COLO668 (cell line): ENCODE measurements around the gene CFD.
"Not testable (repeated sequence)": the region's sequence is repeated elsewhere in the genome, so short reads cannot be mapped to it uniquely, and the experiment has no call there.

Source experiments
- DNase-seq: peaks from one replicate; lab custom pipeline; 2025; ENCODE audit not compliant: unreplicated experiment; lab: John Stamatoyannopoulos, UW

The CFD gene

DNA sequence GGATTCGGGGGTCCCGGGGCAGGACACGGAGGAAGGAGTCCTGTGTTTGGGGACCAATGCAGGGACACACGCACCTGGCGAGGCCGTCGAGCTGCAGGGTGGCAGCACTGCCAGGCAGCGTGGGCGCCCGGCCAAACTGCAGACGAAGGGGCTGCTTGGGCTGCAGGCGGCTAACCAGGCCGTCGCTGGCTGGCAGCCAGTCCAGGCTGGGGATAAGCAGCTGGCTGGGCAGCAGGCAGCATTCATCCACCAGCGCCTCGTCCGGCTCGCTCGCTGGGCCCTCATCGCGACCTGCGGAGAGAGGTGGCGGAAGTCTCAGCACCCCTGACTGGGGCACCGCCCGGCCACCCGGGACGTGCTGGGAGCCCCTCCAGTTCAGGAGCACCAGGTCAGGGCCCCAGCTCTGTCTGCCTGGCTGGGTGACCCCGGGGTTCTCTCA lies 11.5 kb downstream of the CFD start:
- DNase-seq, result no peak

DNA sequence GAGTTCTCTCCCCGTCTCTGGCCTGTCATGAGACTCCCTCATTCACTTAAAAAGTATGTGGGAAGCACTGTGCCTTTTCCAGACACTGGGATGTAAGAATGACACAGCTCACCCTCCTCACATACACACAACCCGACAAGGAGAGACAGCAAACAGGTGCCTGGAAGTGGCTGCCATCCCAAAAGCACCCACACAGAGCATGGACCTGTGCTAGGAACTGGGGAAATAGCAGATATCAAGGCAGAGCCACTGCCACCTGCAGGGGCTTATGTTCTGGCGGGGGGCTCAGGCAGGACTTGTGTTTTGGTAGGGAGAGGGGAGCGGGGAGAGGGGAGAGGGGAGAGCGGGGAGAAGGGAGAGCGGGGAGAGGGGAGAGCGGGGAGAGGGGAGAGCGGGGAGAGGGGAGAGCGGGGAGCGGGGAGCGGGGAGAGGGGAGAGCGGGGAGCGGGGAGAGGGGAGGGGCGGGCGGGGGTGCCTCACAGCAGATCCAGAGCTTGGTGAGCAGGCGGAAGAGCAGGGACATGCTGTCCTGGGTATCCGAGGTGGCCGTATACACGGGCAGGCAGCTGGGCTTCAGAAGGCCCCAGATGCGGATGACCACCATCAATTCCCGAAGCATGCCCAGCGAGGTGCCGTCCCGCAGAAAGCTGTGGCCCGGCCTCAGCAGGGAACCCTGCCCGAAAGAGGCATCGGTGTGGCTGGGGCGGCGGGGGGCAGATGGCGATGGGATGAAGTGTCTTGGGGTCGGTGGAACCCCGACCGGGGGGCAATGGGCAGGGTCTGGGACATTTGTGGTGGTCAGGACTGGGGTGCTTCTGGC lies 12.2 kb downstream of the CFD start:
- no peak for DNase-seq

GRCh38 chr19:872266-872951 lies 12.9 kb downstream of the CFD start:
- DNase-seq, result no peak

DNA sequence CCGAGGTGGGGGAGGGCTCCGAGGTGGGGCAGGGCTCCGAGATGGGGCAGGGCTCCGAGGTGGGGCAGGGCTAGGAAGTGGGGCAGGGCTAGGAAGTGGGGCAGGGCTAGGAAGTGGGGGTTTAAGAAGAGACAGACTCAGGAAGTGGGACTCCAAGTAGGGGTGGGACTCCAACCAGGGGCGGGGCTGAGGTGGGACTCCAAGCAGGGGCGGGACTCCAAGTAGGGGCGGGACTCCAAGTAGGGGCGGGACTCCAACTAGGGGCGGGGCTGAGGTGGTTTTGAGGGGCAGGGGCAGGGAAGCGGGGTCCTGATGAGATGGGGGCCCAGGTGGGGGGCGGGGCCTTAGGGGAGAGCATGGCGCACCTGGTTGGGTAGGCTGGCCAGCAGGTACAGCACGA lies 13.6 kb downstream of the CFD start:
- no peak for DNase-seq

DNA sequence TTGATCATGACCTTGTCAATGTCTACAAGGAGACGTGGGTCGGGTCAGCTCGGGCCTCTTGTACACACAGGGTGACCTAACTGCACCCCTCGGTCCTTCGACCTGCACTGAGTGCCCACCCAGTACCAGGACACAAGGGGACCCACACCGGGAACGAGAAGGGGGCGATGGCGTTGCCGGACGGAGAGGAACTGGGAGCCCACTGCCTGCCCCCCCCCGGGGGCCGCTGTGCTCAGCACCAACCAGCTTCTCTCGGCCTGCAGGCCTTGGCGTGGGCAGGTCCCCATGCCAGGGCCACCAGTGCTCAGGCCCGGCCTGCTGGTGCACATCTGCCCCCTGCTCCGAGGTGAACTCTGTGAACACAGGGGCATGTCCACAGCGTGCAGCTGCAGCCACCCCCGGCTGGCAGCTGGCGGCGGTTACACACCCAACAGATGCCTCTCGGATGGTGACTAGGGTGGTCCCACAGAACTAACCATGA lies 14.1 kb downstream of the CFD start:
- DNase-seq, result no peak

DNA sequence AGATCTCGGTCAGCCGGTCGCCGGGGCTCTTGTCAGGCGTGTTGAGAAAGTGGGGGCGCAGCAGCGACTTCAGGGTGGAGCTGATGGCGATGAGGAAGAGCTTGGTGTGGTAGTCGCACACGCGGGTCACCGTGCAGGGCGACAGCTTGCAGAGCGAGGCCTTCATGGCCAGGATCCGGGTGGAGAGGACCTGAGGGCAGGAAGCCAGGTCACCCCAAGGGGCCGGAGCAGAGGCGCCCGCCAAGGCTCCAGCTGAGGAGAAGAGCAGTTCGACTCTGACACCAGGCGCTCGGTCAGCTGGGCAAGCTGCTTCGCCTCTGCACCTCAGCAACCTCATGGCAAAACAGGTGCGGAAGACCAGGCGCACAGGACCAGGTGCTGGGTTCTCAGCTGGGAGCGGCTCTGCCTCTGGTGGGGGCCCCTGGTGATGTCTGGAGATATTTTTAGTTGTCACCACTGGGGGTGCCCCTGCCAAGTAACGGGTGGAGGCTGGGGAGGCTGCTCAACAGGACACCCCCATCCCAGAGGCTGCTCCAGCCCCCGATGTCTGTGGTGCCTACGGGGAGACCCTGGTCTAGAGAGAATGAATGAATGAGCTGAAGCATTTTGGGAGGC lies 15.9 kb downstream of the CFD start:
- DNase-seq, result no peak

DNA sequence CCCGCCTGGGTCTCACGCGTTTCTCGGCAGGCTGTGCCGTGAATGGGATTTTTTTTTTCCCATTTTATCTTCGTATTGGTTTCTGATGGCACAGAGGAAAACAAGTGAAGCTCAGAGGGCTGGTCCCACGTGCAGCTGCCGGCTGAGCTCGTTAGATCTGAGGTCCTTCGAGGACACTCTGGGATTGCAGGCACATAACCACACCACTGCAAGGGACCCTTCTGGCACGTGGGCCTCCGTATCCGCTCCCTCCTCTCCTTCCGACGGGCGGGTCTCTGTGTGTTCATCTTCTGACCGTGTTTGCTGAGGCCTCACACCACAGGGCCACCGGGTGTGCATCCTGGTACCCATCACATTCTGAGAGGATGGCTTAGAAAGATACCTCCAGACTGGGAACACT lies 16.6 kb downstream of the CFD start:
- DNase-seq, result no peak

- peak; percentile 30 for DNase-seq
Observed at GRCh38 chr19:876780-877314, 17.4 kb downstream of the CFD start.

- not testable (repeated sequence) for DNase-seq
Observed at GRCh38 chr19:877992-878660, 18.7 kb downstream of the CFD start.

- not testable (repeated sequence) for DNase-seq
Observed at GRCh38 chr19:878751-879561, 19.5 kb downstream of the CFD start.

DNA sequence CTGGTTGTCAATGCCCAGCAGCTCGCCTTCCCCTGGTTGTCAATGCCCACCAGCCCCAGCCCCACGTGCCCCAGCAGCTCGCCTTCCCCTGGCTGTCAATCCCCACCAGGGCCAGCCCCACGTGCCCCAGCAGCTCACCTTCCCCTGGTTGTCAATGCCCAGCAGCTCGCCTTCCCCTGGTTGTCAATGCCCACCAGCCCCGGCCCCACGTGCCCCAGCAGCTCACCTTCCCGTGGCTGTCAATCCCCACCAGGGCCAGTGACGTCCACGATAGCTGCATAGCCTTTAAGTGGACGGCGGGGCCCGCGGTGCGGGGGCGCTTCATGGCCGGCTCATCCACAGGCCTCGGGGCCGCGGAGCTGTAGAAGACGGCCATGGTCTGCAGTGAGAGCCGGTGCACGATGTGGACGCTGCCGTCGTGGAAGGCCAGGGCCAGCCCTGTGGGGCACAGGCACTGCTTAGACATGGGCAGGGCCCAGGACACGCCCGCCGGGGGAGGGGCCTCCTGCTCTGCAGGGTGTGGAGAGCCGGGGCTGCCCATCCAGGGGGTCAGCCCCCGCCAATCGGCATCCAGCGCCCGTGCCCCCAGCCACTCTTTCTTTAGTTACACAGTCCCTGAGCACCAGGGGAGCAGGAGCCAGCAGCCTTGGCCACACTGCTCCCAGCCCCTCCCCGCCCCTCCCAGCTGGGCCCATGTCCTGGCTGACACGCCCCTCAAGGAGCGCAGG lies 20.4 kb downstream of the CFD start:
- no peak for DNase-seq

- DNase-seq, result no peak
Observed at GRCh38 chr19:881385-882071, 22.1 kb downstream of the CFD start.

- no peak for DNase-seq
Observed at GRCh38 chr19:882871-883497, 23.5 kb downstream of the CFD start.

- peak; percentile 92 for DNase-seq
Observed at GRCh38 chr19:883661-884211, 24.3 kb downstream of the CFD start.

- no peak for DNase-seq
Observed at GRCh38 chr19:884420-885211, 25.2 kb downstream of the CFD start.

DNA sequence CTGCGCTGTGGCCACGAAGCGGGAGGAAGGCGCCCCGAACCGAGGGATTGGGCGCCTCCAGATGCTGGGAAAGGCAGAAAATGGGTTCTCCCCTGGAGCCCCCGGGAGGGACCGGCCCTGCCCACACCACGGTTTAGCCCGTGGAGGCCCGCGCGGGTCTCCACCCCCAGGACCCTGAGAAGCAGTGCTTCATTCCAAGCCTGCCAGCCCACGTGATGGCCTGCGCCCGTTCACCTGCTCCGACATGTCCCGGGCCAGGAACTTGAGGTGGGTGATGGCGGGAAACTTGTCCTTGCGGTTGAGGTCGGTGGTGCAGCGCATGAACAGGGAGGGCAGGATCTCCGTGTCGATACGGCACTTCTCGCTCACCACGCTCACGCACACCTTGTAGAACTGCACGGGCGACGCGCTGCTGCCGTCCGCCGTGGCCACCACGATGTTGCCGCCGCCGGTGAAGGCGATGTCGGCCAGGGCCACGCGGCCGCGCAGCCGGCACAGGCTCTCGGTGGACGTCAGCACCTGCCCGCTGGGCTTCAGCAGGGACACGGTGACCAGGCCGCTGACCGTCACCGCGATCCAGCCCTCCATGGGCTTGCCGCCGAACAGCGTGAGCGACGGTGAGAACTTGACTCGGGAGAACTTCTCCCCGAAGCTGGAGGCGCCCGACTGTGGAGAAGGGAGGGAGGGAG lies 26.2 kb downstream of the CFD start:
- no peak for DNase-seq

GRCh38 chr19:887072-887471 lies 27.6 kb downstream of the CFD start:
- DNase-seq, result peak; percentile 19
